H1 (cell line): ENCODE data around the gene RRP12. TPM values are rescaled to one million over a fixed set of nuclear protein-coding genes. Genes with fewer than 3 reads are reported as not detected.
A peak's percentile ranks its signal among the peaks of the same experiment; 100 is the strongest.

ENCODE experiments used
- CTCF ChIA-PET: fragments of 300-600 bp; sonication (Branson Sonifier 250); formaldehyde crosslinking; loops from one replicate; lab custom pipeline; 2021; ENCODE audit not compliant: partially characterized antibody; lab: Charles Lee
- POLR2A ChIA-PET: fragments of 300-600 bp; sonication (Branson Sonifier 250); formaldehyde crosslinking; loops from one replicate; lab custom pipeline; 2021; ENCODE audit warnings: inconsistent platforms; ENCODE audit not compliant: partially characterized antibody; lab: Charles Lee
- DNase-seq, 2 experiments: peaks; one replicate each; pipeline versions ENCODE4 v3.0.0 to v3.0.0-alpha.2; 2010 to 2022; ENCODE audit warnings: low spot score in 2 of 2, low read depth in 1 of 2, mixed read lengths in 1 of 2
- FAIRE-seq: peaks from 2 replicates; lab custom pipeline; 2011; peaks lifted over from hg19 to GRCh38; lab: Jason Lieb, UNC
- H2AFZ ChIP-seq: 2 replicates; pipeline ENCODE4 v1.8.1; 2012; ENCODE audit warnings: low read length, inconsistent platforms
- H2AK5ac ChIP-seq: 2 replicates; pipeline ENCODE4 v1.6.1; 2013; ENCODE audit warnings: low read depth, low read length
- H2BK120ac ChIP-seq: replicated peaks from 2 replicates; pipeline ENCODE3; 2013; ENCODE audit warnings: low read depth, low read length, inconsistent platforms
- H2BK12ac ChIP-seq: 2 replicates; pipeline ENCODE4 v1.6.1; 2013; ENCODE audit warnings: low read depth, low read length
- H2BK15ac ChIP-seq: 2 replicates; pipeline ENCODE4 v1.6.1; 2013; ENCODE audit warnings: low read length
- H2BK20ac ChIP-seq: 2 replicates; pipeline ENCODE4 v1.6.1; 2013; ENCODE audit warnings: low read length
- H2BK5ac ChIP-seq: 2 replicates; pipeline ENCODE4 v1.6.1; 2013; ENCODE audit warnings: low read depth, low read length
- H3K14ac ChIP-seq: 2 replicates; pipeline ENCODE4 v1.6.1; 2013; ENCODE audit warnings: inconsistent platforms; ENCODE audit not compliant: insufficient read length
- H3K18ac ChIP-seq: 2 replicates; pipeline ENCODE4 v1.6.1; 2013; ENCODE audit warnings: low read length; ENCODE audit errors: extremely low read depth
- H3K23ac ChIP-seq: 2 replicates; pipeline ENCODE4 v1.6.1; 2013; ENCODE audit warnings: inconsistent platforms; ENCODE audit not compliant: insufficient read length
- H3K23me2 ChIP-seq: 2 replicates; pipeline ENCODE4 v1.6.1; 2013; ENCODE audit warnings: low read depth, low read length
- H3K27ac ChIP-seq: 2 replicates; pipeline ENCODE4 v1.6.1; 2011; ENCODE audit warnings: low read depth, low read length, inconsistent platforms
- H3K27me3 ChIP-seq, 4 experiments: replicated peaks in 1 of 4; 1 replicate in 1 of 4; 2 replicates in 3 of 4; pipeline versions ENCODE4 v1.6.1 to v1.8.1; 2011 to 2013; ENCODE audit warnings: low read length in 3 of 4, mild to moderate bottlenecking in 3 of 4, inconsistent platforms in 2 of 4, mixed read lengths in 2 of 4, moderate library complexity in 1 of 4; ENCODE audit not compliant: control insufficient read depth in 3 of 4, insufficient read depth in 3 of 4; ENCODE audit errors: extremely low read depth in 1 of 4
- H3K36me3 ChIP-seq, 4 experiments: 2 replicates each; pipeline versions ENCODE4 v1.6.1 to v1.8.1; 2011 to 2013; ENCODE audit warnings: mild to moderate bottlenecking in 4 of 4, low read length in 3 of 4, moderate library complexity in 2 of 4, control low read depth in 1 of 4, inconsistent platforms in 1 of 4; ENCODE audit not compliant: insufficient read depth in 4 of 4, control insufficient read depth in 2 of 4
- H3K4ac ChIP-seq: replicated peaks from 2 replicates; pipeline ENCODE3; 2013; ENCODE audit warnings: low read length, low read depth, mixed read lengths, inconsistent platforms; ENCODE audit not compliant: insufficient read length
- H3K4me1 ChIP-seq, 4 experiments: replicated peaks in 1 of 4; 1 replicate in 1 of 4; 2 replicates in 3 of 4; pipeline versions ENCODE4 v1.6.1 to v1.8.1; 2011 to 2013; ENCODE audit warnings: low read length in 3 of 4, inconsistent platforms in 2 of 4, mixed read lengths in 1 of 4; ENCODE audit not compliant: insufficient read depth in 4 of 4, control insufficient read depth in 3 of 4
- H3K4me2 ChIP-seq, 2 experiments: 2 replicates each; pipeline versions ENCODE4 v1.6.1 to v1.8.1; 2011 to 2013; ENCODE audit warnings: low read depth in 2 of 2, low read length in 2 of 2, control low read depth in 1 of 2, inconsistent platforms in 1 of 2, mild to moderate bottlenecking in 1 of 2; ENCODE audit not compliant: insufficient read depth in 1 of 2
- H3K4me3 ChIP-seq, 4 experiments: fragments of 200-600, 300-600 bp in 1 of 4; sonication (generic), shearing (Covaris generic), sonication (Bioruptor Twin) in 1 of 4; 2 replicates each; pipeline versions ENCODE4 v1.5.1 to v1.8.1; 2011 to 2016; ENCODE audit warnings: low read length in 4 of 4, low read depth in 3 of 4, control low read depth in 2 of 4, inconsistent platforms in 2 of 4, mild to moderate bottlenecking in 2 of 4, mixed read lengths in 1 of 4, moderate library complexity in 1 of 4; ENCODE audit not compliant: insufficient read depth in 2 of 4; ENCODE audit errors: extremely low read depth in 1 of 4
- H3K56ac ChIP-seq: replicated peaks from 2 replicates; pipeline ENCODE3; 2013; ENCODE audit warnings: low read depth, mild to moderate bottlenecking, mixed read lengths, low read length, inconsistent platforms; ENCODE audit not compliant: insufficient read length
- H3K79me1 ChIP-seq: 2 replicates; pipeline ENCODE4 v1.6.1; 2013; ENCODE audit warnings: low read depth, low read length, control low read depth
- H3K79me2 ChIP-seq, 2 experiments: 2 replicates each; pipeline versions ENCODE4 v1.6.1 to v1.8.1; 2012 to 2013; ENCODE audit warnings: low read length in 2 of 2, mild to moderate bottlenecking in 2 of 2, inconsistent platforms in 1 of 2; ENCODE audit not compliant: insufficient read depth in 2 of 2, control insufficient read depth in 1 of 2
- H3K9ac ChIP-seq, 4 experiments: replicated peaks in 1 of 4; 1 replicate in 1 of 4; 2 replicates in 3 of 4; pipeline versions ENCODE4 v1.6.1 to v1.8.1; 2011 to 2013; ENCODE audit warnings: low read depth in 3 of 4, low read length in 3 of 4, control low read depth in 2 of 4, mild to moderate bottlenecking in 2 of 4, moderate library complexity in 2 of 4, inconsistent platforms in 1 of 4; ENCODE audit errors: extremely low read depth in 1 of 4
- H3K9me3 ChIP-seq, 2 experiments: 2 replicates each; pipeline versions ENCODE4 v1.6.1 to v1.8.1; 2012 to 2013; ENCODE audit warnings: mild to moderate bottlenecking in 2 of 2, moderate library complexity in 2 of 2, control low read depth in 1 of 2, inconsistent platforms in 1 of 2, low read depth in 1 of 2, low read length in 1 of 2, mixed read lengths in 1 of 2; ENCODE audit not compliant: insufficient read depth in 2 of 2
- H4K20me1 ChIP-seq, 2 experiments: replicated peaks in 1 of 2; 2 replicates each; pipeline versions ENCODE3 to v1.8.1; 2011 to 2013; ENCODE audit warnings: inconsistent platforms in 2 of 2, low read length in 2 of 2, mild to moderate bottlenecking in 1 of 2; ENCODE audit not compliant: insufficient read depth in 2 of 2, control insufficient read depth in 1 of 2
- H4K5ac ChIP-seq: 2 replicates; pipeline ENCODE4 v1.6.1; 2013; ENCODE audit warnings: low read length, low read depth, mixed read lengths, inconsistent platforms; ENCODE audit not compliant: insufficient read length
- H4K8ac ChIP-seq: 2 replicates; pipeline ENCODE4 v1.8.0; 2013; ENCODE audit warnings: mild to moderate bottlenecking, moderate library complexity, low read length, inconsistent platforms; ENCODE audit not compliant: insufficient read depth; ENCODE audit errors: extremely low read depth
- H4K91ac ChIP-seq: replicated peaks from 2 replicates; pipeline ENCODE3; 2013; ENCODE audit warnings: low read length, mixed read lengths, inconsistent platforms; ENCODE audit not compliant: insufficient read length
- BACH1 ChIP-seq: IDR thresholded peaks from 2 replicates; pipeline ENCODE4 v1.6.1; 2012; ENCODE audit warnings: low read length, improper control_type of control experiment
- CBX8 ChIP-seq: fragments of 300-800, 300-1000 bp; sonication (generic); IDR thresholded peaks from 2 replicates; pipeline ENCODE4 v1.7.1; 2016; ENCODE audit warnings: low read depth, low read length, borderline replicate concordance
- JUND ChIP-seq: IDR thresholded peaks from 2 replicates; pipeline ENCODE4 v1.6.1; 2011; ENCODE audit warnings: mild to moderate bottlenecking, improper control_type of control experiment, low read length
- RBBP5 ChIP-seq: IDR thresholded peaks from 2 replicates; pipeline ENCODE4 v1.7.1; 2012; ENCODE audit warnings: low read depth, mild to moderate bottlenecking, inconsistent platforms, low read length, moderate library complexity, borderline replicate concordance
- RNF2 ChIP-seq: fragments of 200-900, 300-1000 bp; sonication (generic); IDR thresholded peaks from 2 replicates; pipeline ENCODE4 v1.7.1; 2016; ENCODE audit warnings: borderline replicate concordance, low read depth, mild to moderate bottlenecking, antibody characterized with exemption, low read length; ENCODE audit not compliant: poor library complexity, severe bottlenecking; ENCODE audit errors: missing control alignments
- SIX5 ChIP-seq: IDR thresholded peaks from 2 replicates; pipeline ENCODE4 v1.6.1; 2011; ENCODE audit warnings: mild to moderate bottlenecking, low read depth, low read length
- TAF7 ChIP-seq: optimal IDR thresholded peaks from 2 replicates; pipeline ENCODE3; 2011; ENCODE audit warnings: low read depth, mild to moderate bottlenecking, inconsistent platforms, low read length, moderate library complexity, borderline replicate concordance
- WGBS, 2 experiments: shearing (Covaris generic) in 1 of 2; methylation state at CpG; one replicate each; pipeline versions ENCODE4 v1.1.6 to v1.1.7; 2013 to 2015; ENCODE audit warnings: low lambda C conversion rate in 2 of 2, mixed read lengths in 2 of 2, inconsistent platforms in 1 of 2, low coverage in 1 of 2, missing lambda C conversion rate in 1 of 2; ENCODE audit not compliant: insufficient replicate concordance in 2 of 2, insufficient coverage in 1 of 2, insufficient read length in 1 of 2; ENCODE audit errors: extremely low coverage in 1 of 2, missing lambda C conversion rate in 1 of 2; 5-methylcytosine and 5-hydroxymethylcytosine counted together
- polyA plus RNA-seq, 7 experiments: library from polyadenylated mRNA; depleted of rRNA in 3 of 7; stranded (reverse) in 5 of 7; unstranded in 2 of 7; fragments of >200 nt in 5 of 7; fragments of 200-250 nt in 2 of 7; gene quantifications; 1 replicate in 5 of 7; 2 replicates in 1 of 7; 4 replicates in 1 of 7; pipeline versions ENCODE4 v1.2.1 to v1.2.3, GENCODE V29; 2011 to 2013; ENCODE audit warnings: missing spikeins in 2 of 7, mixed read lengths in 2 of 7
- total RNA-seq: library from RNA; stranded (reverse); fragmentation: NEBNext Ultra II Directional; extraction: Animal tissue kit (Norgen Biotek cat#: 25700); gene quantifications from 2 replicates; pipeline ENCODE4 v1.2.1, GENCODE V29; 2021

RRP12 gene
- total and polyA plus RNA-seq, 2 of the 8 experiments (the other 6 are each of a cell fraction or from before 2014, with no cell fraction given) = 21.0 to 65.8 TPM

DNA sequence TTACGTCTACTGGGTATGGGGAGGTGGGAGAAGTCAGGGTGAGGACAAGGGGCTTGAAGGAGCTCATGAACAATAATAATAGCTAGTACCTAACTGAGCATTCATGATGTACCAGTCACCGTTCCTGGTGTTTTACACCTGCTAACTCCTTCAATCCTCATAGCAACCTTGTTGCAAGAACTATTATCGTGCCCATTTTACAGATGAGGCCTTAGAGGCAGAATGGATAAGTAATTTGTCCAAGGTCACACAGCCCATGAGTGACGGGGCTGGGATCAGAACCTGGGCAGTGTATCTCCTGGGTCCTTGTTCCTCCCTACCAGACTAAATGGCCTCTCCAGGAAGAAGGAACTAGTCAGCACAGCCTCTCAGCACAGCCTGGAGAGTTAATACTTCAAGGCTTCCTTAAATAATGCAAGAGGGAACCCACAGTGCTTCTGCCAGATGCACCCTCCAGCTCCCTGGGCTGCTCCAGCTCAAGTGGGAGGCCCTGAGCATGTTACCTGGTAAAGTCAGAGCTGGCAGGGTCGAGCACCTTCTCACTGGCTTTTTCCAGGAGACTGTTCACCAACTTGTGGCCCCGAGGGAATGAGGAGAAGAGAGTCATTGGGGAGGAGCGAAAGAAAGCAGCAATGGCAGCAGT is 28.8 kb downstream of the RRP12 start:
- Histone ChIP-seq H3K4me3 (no peak overlapping the region), H4K20me1 (peaks cover 0 to 12% of the 10 kb centered on the region in 2 experiments), H3K9ac (no peak overlapping the region), H3K79me2 (no peaks in the 10 kb centered on the region), H3K9me3 (no peaks in the 10 kb centered on the region), H3K23ac (no peak overlapping the region), H2BK15ac (no peak overlapping the region), H3K79me1 (no peaks in the 10 kb centered on the region; the same call in 1 of the 2 replicates), H3K27me3 (no peaks in the 10 kb centered on the region), H3K14ac (no peak overlapping the region), H3K27ac (no peak overlapping the region), H4K5ac (no peak overlapping the region), H3K56ac (no peak overlapping the region), H3K36me3 (peaks cover 29 to 54% (median 47%) of the 10 kb centered on the region in 4 experiments; a peak in 6 of 8 replicates), H2BK12ac (no peak overlapping the region), H2BK120ac (no peak overlapping the region), H2BK5ac (no peak overlapping the region), H4K91ac (no peak overlapping the region), H4K8ac (peak overlapping the region; percentile 28; the same call in 1 of the 2 replicates), H3K4me1 (no peaks in the 10 kb centered on the region), H2AK5ac (no peak overlapping the region), H3K23me2 (no peaks in the 10 kb centered on the region), H2BK20ac (no peak overlapping the region), H3K4ac (no peak overlapping the region), H2AFZ (no peak overlapping the region), H3K18ac (no peak overlapping the region), H3K4me2 (no peak overlapping the region)
- WGBS, 2 experiments = 91% methylated on average over 7 of the region's 7 CpGs; no CpG with 5 or more reads in 1 of the 2 experiments
- DNase-seq (no peak), FAIRE-seq (no peak)
- ChIA-PET POLR2A (interaction anchor here (1.4 to 1.5 kb wide), 3 partner anchors 13 to 21 kb away, joined by 3 to 6 read pairs (median 4); no protein-coding TSS in a partner anchor), CTCF (interaction anchor here (0.6 to 2.0 kb wide), 7 partner anchors 10 to 189 kb away, joined by 3 to 8 read pairs (median 4); partner anchors contain the start of gene RRP12)
- TF ChIP-seq SIX5 (no peak), TAF7 (no peak), JUND (no peak), RBBP5 (no peak), BACH1 (no peak), RNF2 (no peak), CBX8 (no peak)
